GM21390 (cell line): Measurements from ENCODE around the gene COBLL1.
"Not testable (repeated sequence)": the region's sequence is repeated elsewhere in the genome, so short reads cannot be mapped to it uniquely, and the experiment has no call there.

Experiments used
- ATAC-seq: cut with Tn5 transposase; IDR thresholded peaks from one replicate; pipeline ENCODE4 v1.9.1; 2021; ENCODE audit not compliant: unreplicated experiment

COBLL1 gene

GRCh38 chr2:164717000-164717803, 124.4 kb downstream of the COBLL1 start:
- ATAC-seq = no peak

DNA sequence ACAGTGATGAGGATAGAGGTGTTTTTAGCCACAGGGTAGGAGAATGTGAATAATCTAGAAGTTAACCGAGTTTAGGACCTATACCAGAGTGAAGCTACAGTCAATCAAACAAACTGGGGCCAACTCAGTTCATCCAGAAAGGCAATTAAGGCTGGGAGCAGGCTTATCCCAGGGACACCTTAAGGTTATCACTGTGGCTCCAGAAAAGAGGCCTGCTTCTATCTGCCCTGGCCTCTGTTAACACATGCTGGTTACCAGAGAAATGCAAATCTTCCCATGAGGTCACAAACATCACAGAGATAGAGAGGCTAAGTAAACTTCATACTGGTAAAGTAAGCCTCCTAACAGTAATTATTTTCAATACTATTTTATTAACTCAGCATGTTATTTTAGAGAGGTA, 127.2 kb downstream of the COBLL1 start:
- no peak for ATAC-seq

DNA sequence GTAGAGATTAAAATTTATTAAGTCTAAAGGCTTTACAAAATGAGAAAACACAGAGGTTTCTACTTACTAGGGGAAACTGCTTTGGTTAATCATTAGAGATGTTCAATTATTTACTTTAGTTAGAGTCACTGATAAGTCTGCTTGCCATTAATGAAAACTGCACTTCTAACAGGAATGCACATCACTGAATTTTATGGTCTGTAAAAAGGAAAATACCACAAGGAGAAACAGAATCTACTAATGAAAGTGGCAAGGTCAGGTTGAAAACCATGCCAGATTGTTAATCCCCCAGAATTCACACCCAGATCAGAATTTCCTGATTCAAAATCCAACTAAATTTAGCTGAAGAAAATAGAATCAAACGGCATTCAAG, 129.9 kb downstream of the COBLL1 start:
- ATAC-seq = no peak

- no peak for ATAC-seq
Observed at GRCh38 chr2:164710837-164711765, 130.5 kb downstream of the COBLL1 start.

DNA sequence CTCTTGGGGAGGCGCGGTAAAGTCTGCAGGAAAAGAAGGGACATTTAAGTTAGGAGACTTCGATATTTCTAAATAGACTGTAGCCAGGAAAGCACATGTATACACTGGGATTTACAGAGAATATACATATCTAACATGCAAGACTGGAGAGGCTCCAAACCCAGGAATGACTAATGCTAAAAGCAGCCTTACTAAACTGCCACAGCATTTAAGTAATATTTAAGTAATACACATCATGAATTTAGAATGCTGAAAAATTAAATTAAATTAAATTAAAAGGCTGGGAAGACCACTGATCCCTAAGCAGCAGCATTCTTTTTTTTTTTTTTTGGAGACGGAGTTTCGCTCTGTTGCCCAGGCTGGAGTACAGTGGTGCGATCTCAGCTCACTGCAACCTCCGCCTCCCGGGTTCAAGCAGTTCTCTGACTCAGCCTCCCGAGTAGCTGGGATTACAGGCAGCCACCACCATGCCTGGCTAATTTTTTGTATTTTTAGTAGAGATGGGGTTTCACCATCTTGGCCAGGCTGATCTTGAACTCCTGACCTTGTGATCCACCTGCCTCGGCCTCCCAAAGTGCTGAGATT, 131.3 kb downstream of the COBLL1 start:
- not testable (repeated sequence) for ATAC-seq

DNA sequence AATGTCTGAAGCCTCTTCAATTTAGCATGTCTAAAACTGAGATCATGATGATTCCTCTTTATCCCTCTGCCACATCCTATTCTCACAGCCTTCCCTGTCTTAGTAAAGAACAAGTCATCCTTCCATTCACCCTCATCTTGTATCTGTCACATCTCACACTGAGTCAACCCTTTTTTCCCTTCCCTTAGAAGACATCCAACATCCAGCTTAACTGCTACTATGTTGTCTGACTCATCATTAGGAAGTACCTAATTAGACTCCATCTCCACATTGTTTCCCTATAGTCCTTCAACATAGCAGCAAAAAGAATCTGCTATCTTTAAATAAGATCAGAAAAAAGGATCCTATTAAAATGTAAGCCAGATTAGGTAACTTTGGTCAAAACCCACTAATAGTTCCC, 135.1 kb downstream of the COBLL1 start:
- no peak for ATAC-seq

DNA sequence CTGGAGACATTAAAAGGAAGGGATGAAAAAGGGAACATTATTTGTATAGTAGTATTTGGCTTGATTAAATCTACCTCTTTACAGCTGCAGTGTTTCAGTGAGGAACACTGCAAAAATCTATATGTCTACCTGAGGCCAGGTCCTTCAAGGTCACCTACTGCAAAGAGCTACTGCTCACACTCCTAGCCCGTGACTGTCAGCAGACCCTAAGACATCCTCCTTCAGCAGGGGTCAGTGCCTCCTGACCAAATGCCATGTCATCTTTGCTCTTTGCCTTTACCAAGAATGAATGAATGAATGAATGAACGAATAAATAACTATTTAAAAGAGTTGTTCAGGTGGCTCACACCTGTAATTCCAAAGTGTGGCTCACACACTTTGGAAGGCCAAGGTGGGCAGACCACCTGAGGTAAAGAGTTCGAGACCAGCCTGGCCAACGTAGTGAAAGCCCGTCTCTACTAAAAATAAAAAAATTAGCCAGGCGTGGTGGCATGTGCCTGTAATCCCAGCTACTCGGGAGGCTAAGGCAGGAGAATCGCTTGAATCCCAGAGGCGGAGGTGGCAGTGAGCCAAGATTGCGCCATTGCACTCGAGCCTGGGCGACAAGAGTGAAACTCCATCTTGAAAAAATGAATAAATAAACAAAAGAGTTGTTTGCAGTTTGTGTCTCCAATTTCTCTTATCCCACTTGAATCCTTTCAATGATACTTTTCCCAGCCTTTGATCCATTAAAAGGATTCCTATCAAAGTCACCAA, 136.0 kb downstream of the COBLL1 start:
- no peak for ATAC-seq

GRCh38 chr2:164703915-164704706, 137.5 kb downstream of the COBLL1 start:
- ATAC-seq = no peak

GRCh38 chr2:164701565-164701964, 140.1 kb downstream of the COBLL1 start:
- ATAC-seq = no peak

DNA sequence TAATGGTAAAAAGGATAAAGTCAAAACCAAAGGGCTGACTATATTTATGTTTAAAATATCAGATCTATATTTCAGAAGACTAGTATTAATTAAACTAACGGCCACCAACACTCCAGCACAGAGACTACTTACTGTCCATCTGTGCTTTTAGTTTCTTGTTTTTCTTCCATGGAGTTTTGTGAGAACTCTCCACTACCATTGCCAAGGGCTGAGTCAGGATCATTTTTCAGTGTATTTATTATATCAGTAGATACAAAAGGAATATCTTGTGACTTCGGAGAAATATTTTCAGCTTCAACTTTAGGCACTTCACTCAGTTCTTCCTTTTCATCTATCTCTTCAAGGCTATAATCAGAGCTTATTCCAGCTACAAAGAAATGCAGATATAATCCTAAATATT, 141.2 kb downstream of the COBLL1 start:
- ATAC-seq = no peak

DNA sequence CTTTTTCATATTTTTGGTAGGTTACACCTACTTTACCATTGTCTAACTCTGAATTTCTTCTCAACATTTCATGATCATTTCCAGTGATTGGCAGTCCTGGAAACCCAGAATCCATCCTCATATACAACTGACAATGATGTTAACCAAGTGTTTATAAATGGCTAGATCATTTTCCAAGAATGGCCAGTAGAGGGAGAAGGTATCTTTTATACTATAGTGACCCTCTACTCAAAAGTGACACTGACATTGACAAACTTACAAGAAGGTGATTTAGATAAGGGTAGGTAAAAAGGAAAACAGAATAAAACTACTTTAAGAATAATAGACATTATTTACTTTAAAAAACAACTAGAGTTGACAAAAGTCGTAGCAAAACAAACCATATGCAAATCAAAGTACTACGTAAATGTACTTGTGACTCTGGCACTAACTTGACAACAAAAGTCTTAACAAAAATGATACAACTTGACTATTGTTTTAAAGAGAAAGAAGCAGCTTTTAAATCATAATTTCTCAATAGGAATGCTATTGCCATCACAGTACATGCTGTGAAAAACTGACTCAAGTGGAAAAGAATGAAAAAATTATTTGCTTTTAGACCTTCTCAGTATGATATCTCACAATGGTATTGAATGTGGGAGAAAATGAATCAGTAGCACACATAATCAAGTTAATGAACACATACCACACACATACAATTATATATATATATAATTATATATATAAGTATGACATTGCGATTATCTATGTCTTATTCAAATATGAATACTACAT, 143.7 kb downstream of the COBLL1 start:
- ATAC-seq = no peak

DNA sequence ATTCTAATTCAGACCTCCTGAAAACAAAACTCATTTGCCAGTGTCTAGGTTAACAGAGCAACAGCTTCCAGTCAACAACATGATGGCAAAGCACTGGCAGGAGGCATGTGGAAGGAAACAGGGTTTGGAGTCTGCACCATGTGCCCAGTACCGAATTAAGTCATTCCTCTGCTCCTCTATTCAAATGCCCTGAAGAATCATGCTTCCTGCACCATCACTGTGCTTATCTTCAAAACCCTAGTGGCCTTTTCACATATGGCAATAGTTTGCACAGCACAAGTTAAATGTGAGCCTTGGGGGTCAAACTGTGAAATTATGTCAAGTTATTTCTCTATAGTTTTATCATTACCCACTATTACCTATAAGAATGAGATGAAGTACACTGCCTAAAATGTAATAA, 145.0 kb downstream of the COBLL1 start:
- ATAC-seq = no peak

GRCh38 chr2:164694275-164694695, 147.3 kb downstream of the COBLL1 start:
- ATAC-seq = no peak

- ATAC-seq = no peak
Observed at GRCh38 chr2:164693834-164694233, 147.8 kb downstream of the COBLL1 start.

DNA sequence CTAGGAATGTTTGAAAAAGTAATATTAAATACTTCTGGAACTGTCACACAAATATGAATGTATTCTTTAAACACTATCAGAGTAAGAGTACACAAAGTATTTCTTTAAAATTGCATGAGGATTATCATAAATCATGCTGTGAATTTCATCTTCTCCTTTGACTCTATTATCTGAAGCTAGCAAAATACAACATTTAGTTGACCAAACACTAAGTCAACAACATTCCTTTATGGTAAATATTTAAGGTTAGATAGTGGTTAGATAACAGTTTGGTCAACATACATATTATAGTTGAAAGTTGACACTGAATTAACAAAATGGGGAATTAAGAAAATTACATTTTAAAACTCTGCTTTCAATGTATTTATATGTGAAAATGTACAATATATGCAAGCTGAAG, 148.2 kb downstream of the COBLL1 start:
- no peak for ATAC-seq

GRCh38 chr2:164692958-164693357, 148.7 kb downstream of the COBLL1 start:
- ATAC-seq = no peak

- no peak for ATAC-seq
Observed at GRCh38 chr2:164692114-164692513, 149.5 kb downstream of the COBLL1 start.

GRCh38 chr2:164691346-164691887, 150.2 kb downstream of the COBLL1 start:
- ATAC-seq = no peak

GRCh38 chr2:164690361-164690760, 151.3 kb downstream of the COBLL1 start:
- no peak for ATAC-seq
